ENCODE results near the gene GPATCH2L. TPM values are rescaled to one million over a fixed set of nuclear protein-coding genes. Genes with fewer than 3 reads are reported as not detected.

GPATCH2L gene
- total RNA-seq, 6 donors from 2014 or later = 22.4 to 52.0 (median 39.5) TPM

DNA sequence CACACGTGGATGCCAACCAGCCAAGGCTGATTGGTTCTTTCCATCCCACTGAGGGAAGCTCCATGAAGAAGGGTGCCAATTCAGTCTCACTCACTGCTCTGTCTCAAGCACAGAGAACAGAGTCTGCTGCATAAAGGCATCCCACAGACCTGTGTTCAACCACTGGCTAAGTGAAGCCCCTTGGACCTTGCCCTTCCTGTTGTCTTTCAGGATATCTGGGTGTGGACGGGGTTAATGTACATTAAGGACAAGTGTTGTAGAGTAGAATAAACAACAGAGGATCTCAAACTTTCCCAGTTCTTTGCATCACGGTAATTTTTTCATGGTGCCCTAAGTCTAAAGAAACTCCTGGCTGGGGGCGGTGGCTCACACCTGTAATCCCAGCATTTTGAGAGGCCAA, 33.1 kb upstream of the GPATCH2L start:
- no peak for TF ChIP-seq EP300 (IDR thresholded peaks at IDR 0.05)
- no peak for TF ChIP-seq POLR2A (IDR thresholded peaks at IDR 0.05)
- TF ChIP-seq, protein P1, sequence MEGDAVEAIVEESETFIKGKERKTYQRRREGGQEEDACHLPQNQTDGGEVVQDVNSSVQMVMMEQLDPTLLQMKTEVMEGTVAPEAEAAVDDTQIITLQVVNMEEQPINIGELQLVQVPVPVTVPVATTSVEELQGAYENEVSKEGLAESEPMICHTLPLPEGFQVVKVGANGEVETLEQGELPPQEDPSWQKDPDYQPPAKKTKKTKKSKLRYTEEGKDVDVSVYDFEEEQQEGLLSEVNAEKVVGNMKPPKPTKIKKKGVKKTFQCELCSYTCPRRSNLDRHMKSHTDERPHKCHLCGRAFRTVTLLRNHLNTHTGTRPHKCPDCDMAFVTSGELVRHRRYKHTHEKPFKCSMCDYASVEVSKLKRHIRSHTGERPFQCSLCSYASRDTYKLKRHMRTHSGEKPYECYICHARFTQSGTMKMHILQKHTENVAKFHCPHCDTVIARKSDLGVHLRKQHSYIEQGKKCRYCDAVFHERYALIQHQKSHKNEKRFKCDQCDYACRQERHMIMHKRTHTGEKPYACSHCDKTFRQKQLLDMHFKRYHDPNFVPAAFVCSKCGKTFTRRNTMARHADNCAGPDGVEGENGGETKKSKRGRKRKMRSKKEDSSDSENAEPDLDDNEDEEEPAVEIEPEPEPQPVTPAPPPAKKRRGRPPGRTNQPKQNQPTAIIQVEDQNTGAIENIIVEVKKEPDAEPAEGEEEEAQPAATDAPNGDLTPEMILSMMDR (IDR thresholded peaks at IDR 0.05) = no peak
- TF ChIP-seq POLR2AphosphoS5 (IDR thresholded peaks at IDR 0.05) = no peak
- no peak for DNase-seq
- Histone ChIP-seq H3K4me3 (no peak overlapping the region), H3K36me3 (no peaks in the 10 kb centered on the region), H3K4me1 (no peaks in the 10 kb centered on the region), H3K9me3 (no peaks in the 10 kb centered on the region), H3K27me3 (no peaks in the 10 kb centered on the region), H3K27ac (no peak overlapping the region)
- no peak for ATAC-seq (ENCODE audit: low FRiP score in 2 of 2)
- WGBS, 2 donors = 66 to 72% methylated on average over 4 of the region's 4 CpGs

DNA sequence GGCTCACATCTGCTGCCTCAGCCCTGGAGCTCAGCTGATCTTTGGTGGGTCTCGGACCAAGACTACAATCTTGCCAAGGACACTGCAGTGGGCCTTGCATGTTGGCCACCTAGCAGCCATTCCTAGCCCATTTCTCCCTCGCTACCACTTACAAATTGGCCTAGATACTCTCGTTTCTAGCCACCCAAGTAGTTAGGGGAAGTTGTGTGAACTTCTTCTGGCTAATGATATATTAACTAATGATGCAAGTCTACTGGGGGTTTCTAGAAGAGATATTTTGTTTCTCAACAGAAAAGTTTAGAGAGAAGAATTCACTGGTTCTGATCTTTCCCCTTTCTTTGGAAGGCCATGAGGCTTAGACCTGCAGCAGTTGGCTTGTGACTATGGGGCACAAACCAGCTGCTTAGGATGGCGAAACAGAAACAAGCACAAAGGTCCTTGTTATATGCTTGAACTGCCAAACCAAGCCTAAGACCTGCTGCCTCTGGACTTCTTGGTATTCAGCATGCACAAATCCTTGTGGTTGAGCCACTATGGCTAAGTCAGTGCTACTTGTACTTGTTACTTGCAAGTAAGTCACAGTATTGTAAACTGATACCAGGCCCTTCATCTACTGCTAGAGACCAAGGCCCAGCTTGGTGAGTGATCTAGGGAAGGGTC, 30.5 kb upstream of the GPATCH2L start:
- H3K4me1 ChIP-seq = no peaks in the 10 kb centered on the region
- H3K9me3 ChIP-seq = no peaks in the 10 kb centered on the region
- H3K27me3 ChIP-seq = no peaks in the 10 kb centered on the region
- TF ChIP-seq EP300 (IDR thresholded peaks at IDR 0.05) = no peak
- TF ChIP-seq POLR2A (IDR thresholded peaks at IDR 0.05) = no peak
- TF ChIP-seq, protein P1 (IDR thresholded peaks at IDR 0.05) = no peak
- no peak for TF ChIP-seq POLR2AphosphoS5 (IDR thresholded peaks at IDR 0.05)
- H3K36me3 ChIP-seq = no peaks in the 10 kb centered on the region
- 77 to 79% methylated on average over 4 of the region's 4 CpGs for WGBS, 2 donors
- no peak for ATAC-seq (ENCODE audit: low FRiP score in 2 of 2)
- DNase-seq = no peak
- H3K27ac ChIP-seq = no peak overlapping the region
- no peak overlapping the region for H3K4me3 ChIP-seq

DNA sequence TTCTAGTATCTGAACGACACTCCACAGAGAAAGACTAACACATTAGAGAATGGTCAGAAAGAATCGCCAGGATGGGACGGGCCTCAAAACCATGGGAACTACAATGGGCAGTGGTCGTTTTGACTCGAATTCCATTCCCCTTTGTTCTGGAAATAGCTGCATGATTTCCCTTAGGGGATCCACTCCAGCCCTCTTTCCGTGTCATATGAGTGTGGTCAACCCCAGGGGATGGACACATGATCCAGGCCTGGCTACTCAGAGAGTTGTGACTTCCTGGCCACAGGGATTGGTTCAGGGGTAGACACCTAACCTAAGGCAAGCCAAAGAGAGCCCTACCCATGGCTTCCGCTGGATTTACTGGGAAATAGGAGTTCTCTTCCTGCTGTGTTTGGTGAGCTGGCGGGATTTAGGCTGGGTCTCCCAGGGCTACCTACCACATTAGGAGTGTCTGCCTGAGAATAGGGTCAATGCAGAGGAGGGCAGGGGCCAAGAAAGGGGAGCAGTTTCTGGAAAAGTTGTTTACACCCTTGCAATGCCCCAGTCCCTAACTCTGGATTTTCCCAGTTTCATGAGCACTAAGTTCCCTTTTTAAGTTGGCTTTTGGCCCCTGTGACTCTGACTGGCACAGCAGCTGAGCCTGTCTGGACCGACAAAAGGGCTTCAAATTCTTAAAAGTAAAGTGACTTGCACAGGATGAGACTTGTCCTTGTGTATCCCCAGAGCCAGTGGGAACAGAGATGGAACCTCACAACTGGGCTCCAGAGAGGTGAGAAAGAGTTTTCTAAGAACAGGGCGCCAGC, 28.1 kb upstream of the GPATCH2L start:
- peaks cover 0 to 3% (median 0%) of the 10 kb centered on the region in 4 donors for H3K9me3 ChIP-seq
- H3K4me3 ChIP-seq = no peak overlapping the region
- ATAC-seq (ENCODE audit: low FRiP score in 2 of 2) = no peak
- no peak for DNase-seq
- no peak overlapping the region for H3K27ac ChIP-seq
- H3K4me1 ChIP-seq = no peaks in the 10 kb centered on the region
- no peaks in the 10 kb centered on the region for H3K27me3 ChIP-seq
- H3K36me3 ChIP-seq = no peaks in the 10 kb centered on the region
- TF ChIP-seq POLR2AphosphoS5 (IDR thresholded peaks at IDR 0.05) = no peak
- no peak for TF ChIP-seq POLR2A (IDR thresholded peaks at IDR 0.05)
- TF ChIP-seq EP300 (IDR thresholded peaks at IDR 0.05) = no peak
- TF ChIP-seq, protein P1 (IDR thresholded peaks at IDR 0.05) = no peak
- WGBS, 2 donors = 68 to 81% methylated on average over 8 to 10 of the region's 10 CpGs

DNA sequence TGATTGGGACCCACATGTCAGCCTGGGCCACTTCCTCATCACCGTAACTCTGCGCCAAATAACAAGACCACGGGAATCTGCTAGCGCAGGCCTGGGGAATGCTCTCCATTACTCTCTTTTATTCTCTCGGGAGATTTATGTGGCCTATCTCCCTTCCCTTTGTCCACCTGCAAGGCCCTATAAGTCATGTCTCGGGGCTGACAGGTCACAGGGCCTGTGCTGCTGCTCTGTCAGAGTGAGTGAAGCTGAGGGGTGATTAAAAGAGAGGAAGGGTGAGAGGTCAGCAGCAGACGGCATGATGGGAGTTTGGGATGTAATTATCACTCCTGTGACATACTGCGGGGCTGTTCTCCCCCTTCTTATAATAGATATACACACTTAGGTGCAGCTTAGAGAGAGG, 26.2 kb upstream of the GPATCH2L start:
- Histone ChIP-seq H3K36me3 (no peaks in the 10 kb centered on the region), H3K4me1 (no peaks in the 10 kb centered on the region), H3K27ac (no peak overlapping the region), H3K4me3 (no peak overlapping the region), H3K27me3 (no peaks in the 10 kb centered on the region), H3K9me3 (peaks cover 0 to 3% (median 0%) of the 10 kb centered on the region in 4 donors)
- ATAC-seq (ENCODE audit: low FRiP score in 2 of 2) (no peak), DNase-seq (no peak)
- TF ChIP-seq EP300 (IDR thresholded peaks at IDR 0.05) = no peak
- TF ChIP-seq POLR2A (IDR thresholded peaks at IDR 0.05) = no peak
- TF ChIP-seq, protein P1 (IDR thresholded peaks at IDR 0.05) = no peak
- no peak for TF ChIP-seq POLR2AphosphoS5 (IDR thresholded peaks at IDR 0.05)
- WGBS, 2 donors = 52 to 64% methylated on average over 7 to 8 of the region's 8 CpGs
